Fibroblast of lung (primary cell): ENCODE data around the gene GABRR2. TPM values are rescaled to one million over a fixed set of nuclear protein-coding genes. Genes with fewer than 3 reads are reported as not detected.

Experiments used
- DNase-seq, 2 donors: peaks; one replicate each; pipeline versions ENCODE4 v3.0.0 to v3.0.0-alpha.2; 2010; ENCODE audit warnings: low read depth in 2 of 2
- H2AFZ ChIP-seq: 2 replicates; pipeline ENCODE4 v1.5.1; 2012; ENCODE audit warnings: low read length, control low read depth, inconsistent platforms
- H3K27ac ChIP-seq: 2 replicates; pipeline ENCODE4 v1.5.1; 2011; ENCODE audit warnings: low read length, control low read depth; ENCODE audit not compliant: insufficient read depth
- H3K27me3 ChIP-seq: 2 replicates; pipeline ENCODE4 v1.5.1; 2011; ENCODE audit warnings: mild to moderate bottlenecking, low read length; ENCODE audit not compliant: control insufficient read depth, insufficient read depth
- H3K36me3 ChIP-seq: 2 replicates; pipeline ENCODE4 v1.5.1; 2011; ENCODE audit warnings: low read length; ENCODE audit not compliant: control insufficient read depth, insufficient read depth
- H3K4me1 ChIP-seq: 2 replicates; pipeline ENCODE4 v1.5.1; 2011; ENCODE audit warnings: low read length; ENCODE audit not compliant: control insufficient read depth, insufficient read depth; ENCODE audit errors: extremely low read depth
- H3K4me2 ChIP-seq: 2 replicates; pipeline ENCODE4 v1.5.1; 2011; ENCODE audit warnings: low read length, control low read depth; ENCODE audit not compliant: insufficient read depth; ENCODE audit errors: extremely low read depth
- H3K4me3 ChIP-seq, 4 experiments: fragments of 200-600 bp in 1 of 4; sonication (generic) in 1 of 4; replicated peaks in 1 of 4; 2 replicates each; pipeline ENCODE4 v1.5.1; 2011 to 2016; ENCODE audit warnings: low read length in 4 of 4, low read depth in 3 of 4, mild to moderate bottlenecking in 3 of 4, control low read depth in 2 of 4, inconsistent platforms in 1 of 4, mixed read lengths in 1 of 4; ENCODE audit not compliant: insufficient read depth in 1 of 4; ENCODE audit errors: control extremely low read depth in 1 of 4
- H3K79me2 ChIP-seq: 2 replicates; pipeline ENCODE4 v1.5.1; 2012; ENCODE audit warnings: mild to moderate bottlenecking, low read length, inconsistent platforms; ENCODE audit not compliant: control insufficient read depth, insufficient read depth
- H3K9ac ChIP-seq: 2 replicates; pipeline ENCODE4 v1.5.1; 2011; ENCODE audit warnings: mild to moderate bottlenecking, low read length, control low read depth; ENCODE audit not compliant: insufficient read depth
- H3K9me3 ChIP-seq: 2 replicates; pipeline ENCODE4 v1.5.1; 2012; ENCODE audit warnings: low read depth, low read length; ENCODE audit not compliant: control insufficient read depth, insufficient read depth
- H4K20me1 ChIP-seq: 2 replicates; pipeline ENCODE4 v1.5.1; 2011; ENCODE audit warnings: low read length; ENCODE audit not compliant: control insufficient read depth, insufficient read depth; ENCODE audit errors: extremely low read depth
- EZH2 ChIP-seq: IDR thresholded peaks from 2 replicates; pipeline ENCODE4 v1.5.1; 2012; ENCODE audit warnings: low read length, control low read depth, mild to moderate bottlenecking; ENCODE audit errors: missing control alignments
- polyA minus RNA-seq: library from RNA; depleted of rRNA, polyadenylated mRNA; stranded (reverse); fragments of >200 nt; gene quantifications from 2 replicates; pipeline ENCODE4 v1.2.3, GENCODE V29; 2011; ENCODE audit warnings: low replicate concordance
- polyA plus RNA-seq, 2 donors: library from polyadenylated mRNA; depleted of rRNA in 1 of 2; stranded (reverse) in 1 of 2; unstranded in 1 of 2; fragments of >200 nt; gene quantifications; 2 replicates each; pipeline ENCODE4 v1.2.1, GENCODE V29; 2011 to 2012; ENCODE audit warnings: missing spikeins in 1 of 2
- total RNA-seq: library from RNA; depleted of rRNA; stranded (reverse); fragments of >200 nt; gene quantifications from 2 replicates; pipeline ENCODE4 v1.2.1, GENCODE V29; 2014
- TF ChIP-seq, protein P1 (sequence below), 2 donors: IDR thresholded peaks in 1 of 2; conservative IDR thresholded peaks in 1 of 2; 1 replicate in 1 of 2; 2 replicates in 1 of 2; pipeline ENCODE4 v1.5.1; 2011 to 2012; ENCODE audit warnings: low read length in 2 of 2, control low read depth in 1 of 2, inconsistent platforms in 1 of 2, low read depth in 1 of 2, mild to moderate bottlenecking in 1 of 2

The GABRR2 gene
- total RNA-seq (0.17 and 0.26 TPM in 2 replicates), polyA plus RNA-seq (0.05 TPM in 2 replicates), polyA minus RNA-seq (not detected in 2 replicates)
- polyA plus RNA-seq (2012) = 0.07 TPM in 1 of 2 replicates, not detected in the other

DNA sequence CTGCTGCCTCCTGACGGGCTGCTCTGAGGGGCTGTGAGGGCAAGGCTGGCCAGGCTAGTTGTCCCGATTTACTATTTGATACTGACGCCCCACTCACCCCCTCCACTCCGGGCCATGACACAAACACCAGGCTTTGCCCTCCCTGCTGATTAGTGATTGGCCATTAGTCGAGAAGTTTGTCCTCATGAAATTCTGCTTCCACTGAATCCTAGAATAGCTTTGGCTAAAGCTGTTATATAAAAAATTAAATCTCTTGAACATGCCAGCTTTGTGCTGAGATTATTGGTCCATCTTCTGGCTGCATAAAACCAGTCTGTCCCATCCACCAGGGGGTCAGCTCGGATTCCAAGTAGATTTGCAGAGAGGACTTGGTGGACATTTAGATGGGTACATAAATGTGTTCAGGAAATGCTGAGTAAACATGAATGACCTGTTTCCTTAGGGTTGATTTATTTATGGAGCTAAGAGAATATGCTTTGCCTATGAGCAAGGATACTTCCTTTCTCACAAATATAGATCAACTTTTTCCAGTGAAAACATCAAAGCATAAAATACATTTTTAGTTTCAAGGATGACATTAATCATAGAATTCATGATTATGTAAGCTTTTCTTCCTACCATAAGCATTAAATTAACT, at the start of gene GABRR2:
GABRR2 (minus strand) TSS at position 51 of the 637 bp plus-strand sequence. CDS start 134 bp downstream, outside the sequence.
- Histone ChIP-seq H3K4me2 (no peak within 1 kb of the TSS), H3K4me1 (peaks cover 10% of the 10 kb centered on the region), H4K20me1 (no peaks in the 10 kb centered on the region), H3K27me3 (no peaks in the 10 kb centered on the region), H3K4me3 (no peak within 1 kb of the TSS), H3K36me3 (no peaks in the 10 kb centered on the region), H3K9ac (no peak within 1 kb of the TSS), H3K27ac (no peak within 1 kb of the TSS), H2AFZ (no peak within 1 kb of the TSS), H3K79me2 (no peaks in the 10 kb centered on the region), H3K9me3 (no peaks in the 10 kb centered on the region)
- no peak for DNase-seq
- TF ChIP-seq, protein P1, sequence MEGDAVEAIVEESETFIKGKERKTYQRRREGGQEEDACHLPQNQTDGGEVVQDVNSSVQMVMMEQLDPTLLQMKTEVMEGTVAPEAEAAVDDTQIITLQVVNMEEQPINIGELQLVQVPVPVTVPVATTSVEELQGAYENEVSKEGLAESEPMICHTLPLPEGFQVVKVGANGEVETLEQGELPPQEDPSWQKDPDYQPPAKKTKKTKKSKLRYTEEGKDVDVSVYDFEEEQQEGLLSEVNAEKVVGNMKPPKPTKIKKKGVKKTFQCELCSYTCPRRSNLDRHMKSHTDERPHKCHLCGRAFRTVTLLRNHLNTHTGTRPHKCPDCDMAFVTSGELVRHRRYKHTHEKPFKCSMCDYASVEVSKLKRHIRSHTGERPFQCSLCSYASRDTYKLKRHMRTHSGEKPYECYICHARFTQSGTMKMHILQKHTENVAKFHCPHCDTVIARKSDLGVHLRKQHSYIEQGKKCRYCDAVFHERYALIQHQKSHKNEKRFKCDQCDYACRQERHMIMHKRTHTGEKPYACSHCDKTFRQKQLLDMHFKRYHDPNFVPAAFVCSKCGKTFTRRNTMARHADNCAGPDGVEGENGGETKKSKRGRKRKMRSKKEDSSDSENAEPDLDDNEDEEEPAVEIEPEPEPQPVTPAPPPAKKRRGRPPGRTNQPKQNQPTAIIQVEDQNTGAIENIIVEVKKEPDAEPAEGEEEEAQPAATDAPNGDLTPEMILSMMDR (conservative IDR thresholded peaks at IDR 0.05 in 1 of 2, IDR thresholded peaks at IDR 0.05 in 1 of 2; ENCODE audit: low read depth in 1 of 2, low read length in 2 of 2) = no peak
- TF ChIP-seq EZH2 = no peak

DNA sequence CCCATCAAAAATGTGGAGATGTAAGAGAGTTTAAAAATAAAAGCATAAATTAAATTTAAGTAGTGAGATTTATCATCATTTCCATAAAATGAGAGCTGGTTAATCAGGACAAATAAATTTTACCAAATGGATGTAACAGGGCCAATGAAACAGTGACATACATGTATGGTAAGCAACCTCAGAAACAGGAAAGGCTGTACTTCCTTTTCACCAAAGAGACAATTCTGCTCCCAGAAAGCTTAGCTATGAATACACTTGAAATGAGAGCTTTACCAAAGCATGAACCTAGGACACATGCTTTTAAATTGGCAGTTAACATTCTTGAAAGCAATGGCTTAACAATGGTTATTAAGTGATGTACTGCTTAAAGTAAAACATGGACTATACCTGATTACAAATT, 49.5 kb upstream of the GABRR2 start:
- H3K4me1 ChIP-seq = no peaks in the 10 kb centered on the region
- H3K4me2 ChIP-seq = no peak overlapping the region
- H3K79me2 ChIP-seq = no peaks in the 10 kb centered on the region
- no peak overlapping the region for H2AFZ ChIP-seq
- H3K9me3 ChIP-seq = no peaks in the 10 kb centered on the region
- H3K36me3 ChIP-seq = no peaks in the 10 kb centered on the region
- no peak for TF ChIP-seq EZH2
- TF ChIP-seq, protein P1 (conservative IDR thresholded peaks at IDR 0.05 in 1 of 2, IDR thresholded peaks at IDR 0.05 in 1 of 2; ENCODE audit: low read depth in 1 of 2, low read length in 2 of 2) = no peak
- no peaks in the 10 kb centered on the region for H4K20me1 ChIP-seq
- no peak overlapping the region for H3K9ac ChIP-seq
- no peaks in the 10 kb centered on the region for H3K27me3 ChIP-seq
- H3K4me3 ChIP-seq = no peak overlapping the region
- no peak for DNase-seq
- H3K27ac ChIP-seq = no peak overlapping the region

DNA sequence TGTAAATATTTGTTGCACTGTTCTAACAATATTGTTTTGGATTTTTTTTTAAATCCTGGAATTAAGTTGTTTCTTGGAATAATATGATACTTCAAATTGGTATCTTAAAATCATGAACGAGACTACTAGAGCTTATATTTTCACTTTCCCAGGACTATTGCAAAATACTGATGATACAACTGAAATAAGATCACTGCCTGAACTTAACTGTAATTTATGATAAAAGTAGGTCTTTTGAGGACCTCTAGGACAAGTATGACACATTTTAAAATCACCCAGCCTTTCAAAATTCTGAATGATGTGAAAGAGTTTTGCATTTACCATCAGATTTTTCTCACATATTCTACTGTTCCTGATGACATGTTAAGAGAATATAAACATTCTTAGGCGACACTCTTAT, 46.1 kb upstream of the GABRR2 start:
- Histone ChIP-seq H4K20me1 (no peaks in the 10 kb centered on the region), H3K9ac (no peak overlapping the region), H3K4me2 (no peak overlapping the region), H3K79me2 (no peaks in the 10 kb centered on the region), H3K4me3 (no peak overlapping the region), H3K9me3 (no peaks in the 10 kb centered on the region), H3K36me3 (no peaks in the 10 kb centered on the region), H2AFZ (no peak overlapping the region), H3K27me3 (no peaks in the 10 kb centered on the region), H3K27ac (no peak overlapping the region), H3K4me1 (no peaks in the 10 kb centered on the region)
- TF ChIP-seq, protein P1 (conservative IDR thresholded peaks at IDR 0.05 in 1 of 2, IDR thresholded peaks at IDR 0.05 in 1 of 2; ENCODE audit: low read depth in 1 of 2, low read length in 2 of 2) = no peak
- no peak for TF ChIP-seq EZH2
- no peak for DNase-seq
